ENCODE measurements around the gene MCTP1.

MCTP1 gene

GRCh38 chr5:94682814-94683520, 601.9 kb downstream of the MCTP1 start:
- in situ Hi-C loops (cut with MboI; ENCODE audit: low sequenced_read_pairs), result no loop called here

- in situ Hi-C loops (cut with MboI; ENCODE audit: low sequenced_read_pairs), result no loop called here
Measured at GRCh38 chr5:94675965-94676618, 608.8 kb downstream of the MCTP1 start.

- in situ Hi-C loops (cut with MboI; ENCODE audit: low sequenced_read_pairs), result no loop called here
Measured at GRCh38 chr5:94674490-94675382, 610.2 kb downstream of the MCTP1 start.

- in situ Hi-C loops (cut with MboI; ENCODE audit: low sequenced_read_pairs), result no loop called here
Measured at GRCh38 chr5:94672746-94673145, 612.1 kb downstream of the MCTP1 start.

- in situ Hi-C loops (cut with MboI; ENCODE audit: low sequenced_read_pairs), result no loop called here
Measured at GRCh38 chr5:94670726-94671125, 614.2 kb downstream of the MCTP1 start.

- in situ Hi-C loops (cut with MboI; ENCODE audit: low sequenced_read_pairs), result no loop called here
Measured at GRCh38 chr5:94667937-94668336, 617.0 kb downstream of the MCTP1 start.

GRCh38 chr5:94661086-94661485, 623.8 kb downstream of the MCTP1 start:
- in situ Hi-C loops (cut with MboI; ENCODE audit: low sequenced_read_pairs), result no loop called here

- in situ Hi-C loops (cut with MboI; ENCODE audit: low sequenced_read_pairs), result no loop called here
Measured at GRCh38 chr5:94660506-94660905, 624.4 kb downstream of the MCTP1 start.

- in situ Hi-C loops (cut with MboI; ENCODE audit: low sequenced_read_pairs), result no loop called here
Measured at GRCh38 chr5:94658272-94658671, 626.6 kb downstream of the MCTP1 start.

All from HL-60/S4 treated with phorbol 12-myristate 13-acetate at 8.2 ng/mL for 4 days and 3 days (cell line).